CD4-positive, alpha-beta T cell (primary cell): Measurements from ENCODE around the gene SLC25A13. TPM values are rescaled to one million over a fixed set of nuclear protein-coding genes. Genes with fewer than 3 reads are reported as not detected.

Source experiments
- ATAC-seq: fragments of 200-7000 bp; cut with Tn5 transposase; one replicate; pipeline ENCODE4 v1.10.0; 2022; ENCODE audit warnings: mild to moderate bottlenecking; ENCODE audit not compliant: poor library complexity
- CTCF ChIA-PET: fragments of 350-600 bp; sonication (Branson Sonifier 250); formaldehyde crosslinking; loops from one replicate; lab custom pipeline; 2021; ENCODE audit warnings: antibody characterized with exemption, inconsistent platforms; lab: Charles Lee
- POLR2A ChIA-PET: fragments of 350-600 bp; sonication (Branson Sonifier 250); formaldehyde crosslinking; loops from one replicate; lab custom pipeline; 2021; ENCODE audit warnings: antibody characterized with exemption, inconsistent platforms; lab: Charles Lee
- DNase-seq, 14 experiments: peaks; one replicate each; pipeline ENCODE4 v3.0.0-alpha.2; 2013 to 2020; ENCODE audit warnings: mixed read lengths in 2 of 14
- H3K27ac ChIP-seq, 2 donors: one replicate each; pipeline versions ENCODE4 v1.5.1 to v1.7.0; 2013; ENCODE audit warnings: low read length in 2 of 2, low read depth in 1 of 2, mild to moderate bottlenecking in 1 of 2
- H3K27me3 ChIP-seq, 2 experiments: 1 replicate in 1 of 2; 2 replicates in 1 of 2; pipeline versions ENCODE4 v1.6.1 to v1.7.0; 2013; ENCODE audit warnings: low read length in 2 of 2, control low read depth in 1 of 2, mild to moderate bottlenecking in 1 of 2, moderate library complexity in 1 of 2; ENCODE audit not compliant: insufficient read depth in 2 of 2, control insufficient read depth in 1 of 2
- H3K36me3 ChIP-seq: one replicate; pipeline ENCODE4 v1.6.1; 2013; ENCODE audit warnings: low read length, control low read depth; ENCODE audit not compliant: insufficient read depth
- H3K4me1 ChIP-seq: one replicate; pipeline ENCODE4 v1.6.1; 2013; ENCODE audit warnings: low read length, control low read depth; ENCODE audit not compliant: insufficient read depth
- H3K4me3 ChIP-seq: one replicate; pipeline ENCODE4 v1.5.1; 2013; ENCODE audit warnings: mild to moderate bottlenecking, low read length, moderate library complexity
- H3K9me3 ChIP-seq, 2 experiments: 1 replicate in 1 of 2; 2 replicates in 1 of 2; pipeline versions ENCODE4 v1.6.1 to v1.7.0; 2013; ENCODE audit warnings: low read length in 2 of 2, mild to moderate bottlenecking in 2 of 2, control low read depth in 1 of 2, moderate library complexity in 1 of 2; ENCODE audit not compliant: control insufficient read depth in 1 of 2, insufficient read depth in 1 of 2
- H3K27ac Mint-ChIP-seq: one replicate; pipeline ENCODE4 v1.8.0; 2020; ENCODE audit warnings: mixed read lengths
- H3K27me3 Mint-ChIP-seq: one replicate; pipeline ENCODE4 v1.8.0; 2021; ENCODE audit warnings: mixed read lengths
- H3K36me3 Mint-ChIP-seq: one replicate; pipeline ENCODE4 v1.8.0; 2021; ENCODE audit warnings: low read depth, mixed read lengths
- H3K4me1 Mint-ChIP-seq: one replicate; pipeline ENCODE4 v1.8.0; 2021; ENCODE audit warnings: low read depth, mixed read lengths
- H3K4me3 Mint-ChIP-seq: one replicate; pipeline ENCODE4 v1.8.0; 2020; ENCODE audit warnings: mild to moderate bottlenecking, mixed read lengths
- H3K9me3 Mint-ChIP-seq: one replicate; pipeline ENCODE4 v1.8.0; 2020; ENCODE audit warnings: mixed read lengths
- intact Hi-C, 2 experiments: fragments of 100-400 bp; cut with DNase I in 1 of 2; cut with micrococcal nuclease in 1 of 2; formaldehyde crosslinking; loops; one replicate each; pipeline versions ENCODE4 v1.15.1 to v1.9.0; 2023 to 2025; cut with DNase I, micrococcal nuclease
- total RNA-seq, 174 experiments: library from RNA in 2 of 174; stranded (reverse) in 2 of 174; gene quantifications; one replicate each; pipeline ENCODE4 v1.2.3 and lab custom pipeline; 2021 to 2026
- TF ChIP-seq, protein P1 (sequence below): fragments of 200-600 bp; IDR thresholded peaks from one replicate; pipeline ENCODE4 v1.8.0; 2022; ENCODE audit warnings: antibody characterized with exemption, mild to moderate bottlenecking

The SLC25A13 gene
- total RNA-seq, 2 experiments from 2014 or later, result 12.7 to 13.5 TPM

GRCh38 chr7:96277921-96278320 is 44.0 kb downstream of the SLC25A13 start:
- POLR2A ChIA-PET, result no interaction called here
- TF ChIP-seq, protein P1, sequence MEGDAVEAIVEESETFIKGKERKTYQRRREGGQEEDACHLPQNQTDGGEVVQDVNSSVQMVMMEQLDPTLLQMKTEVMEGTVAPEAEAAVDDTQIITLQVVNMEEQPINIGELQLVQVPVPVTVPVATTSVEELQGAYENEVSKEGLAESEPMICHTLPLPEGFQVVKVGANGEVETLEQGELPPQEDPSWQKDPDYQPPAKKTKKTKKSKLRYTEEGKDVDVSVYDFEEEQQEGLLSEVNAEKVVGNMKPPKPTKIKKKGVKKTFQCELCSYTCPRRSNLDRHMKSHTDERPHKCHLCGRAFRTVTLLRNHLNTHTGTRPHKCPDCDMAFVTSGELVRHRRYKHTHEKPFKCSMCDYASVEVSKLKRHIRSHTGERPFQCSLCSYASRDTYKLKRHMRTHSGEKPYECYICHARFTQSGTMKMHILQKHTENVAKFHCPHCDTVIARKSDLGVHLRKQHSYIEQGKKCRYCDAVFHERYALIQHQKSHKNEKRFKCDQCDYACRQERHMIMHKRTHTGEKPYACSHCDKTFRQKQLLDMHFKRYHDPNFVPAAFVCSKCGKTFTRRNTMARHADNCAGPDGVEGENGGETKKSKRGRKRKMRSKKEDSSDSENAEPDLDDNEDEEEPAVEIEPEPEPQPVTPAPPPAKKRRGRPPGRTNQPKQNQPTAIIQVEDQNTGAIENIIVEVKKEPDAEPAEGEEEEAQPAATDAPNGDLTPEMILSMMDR, result no peak
- no peak for ATAC-seq
- H3K36me3 ChIP-seq, result peaks cover 10% of the 10 kb centered on the region
- no peaks in the 10 kb centered on the region for H3K4me1 ChIP-seq
- Mint-ChIP-seq H3K4me1 (no peaks in the 10 kb centered on the region), H3K27ac (no peak overlapping the region), H3K4me3 (no peak overlapping the region), H3K9me3 (no peaks in the 10 kb centered on the region), H3K36me3 (peaks cover 49% of the 10 kb centered on the region), H3K27me3 (no peaks in the 10 kb centered on the region)
- intact Hi-C loops, result no loop called here
- no peaks in the 10 kb centered on the region for H3K27me3 ChIP-seq
- DNase-seq, result no peak
- H3K4me3 ChIP-seq, result no peak overlapping the region
- CTCF ChIA-PET, result no interaction called here
- no peaks in the 10 kb centered on the region for H3K9me3 ChIP-seq
- no peak overlapping the region for H3K27ac ChIP-seq

DNA sequence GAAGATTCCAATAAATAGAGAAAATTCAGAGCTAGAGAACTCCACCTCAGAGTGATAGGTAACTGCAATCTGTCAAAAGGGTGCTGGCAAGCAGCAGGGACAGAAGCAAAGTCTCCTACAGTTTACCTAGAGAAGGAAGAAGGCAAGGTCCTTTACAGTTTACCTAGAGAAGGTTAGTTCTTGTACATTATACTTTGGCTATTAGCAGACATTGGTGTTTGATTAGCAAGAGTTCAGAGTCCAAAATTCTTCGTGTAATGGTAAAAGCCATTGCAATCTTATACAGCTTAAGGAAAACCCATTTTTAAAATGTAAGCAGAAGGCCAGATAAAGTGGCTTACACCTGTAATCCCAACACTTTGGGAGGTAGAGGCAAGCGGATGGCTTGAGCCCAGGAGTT is 45.9 kb downstream of the SLC25A13 start:
- Mint-ChIP-seq H3K27me3 (no peaks in the 10 kb centered on the region), H3K4me3 (no peak overlapping the region), H3K9me3 (no peaks in the 10 kb centered on the region), H3K36me3 (peaks cover 59% of the 10 kb centered on the region), H3K27ac (no peak overlapping the region), H3K4me1 (no peaks in the 10 kb centered on the region)
- DNase-seq (no peak), ATAC-seq (no peak)
- Histone ChIP-seq H3K27ac (no peak overlapping the region), H3K9me3 (no peaks in the 10 kb centered on the region), H3K4me1 (no peaks in the 10 kb centered on the region), H3K4me3 (no peak overlapping the region), H3K27me3 (no peaks in the 10 kb centered on the region), H3K36me3 (peaks cover 10% of the 10 kb centered on the region)
- ChIA-PET CTCF (no interaction called here), POLR2A (no interaction called here)
- intact Hi-C loops, result no loop called here
- TF ChIP-seq, protein P1, result no peak

GRCh38 chr7:96273716-96274115 is 48.2 kb downstream of the SLC25A13 start:
- no peak overlapping the region for H3K4me3 Mint-ChIP-seq

More at GRCh38 chr7:96273716-96274115, 48.2 kb downstream of the SLC25A13 start:
- intact Hi-C loops, result no loop called here
- DNase-seq (no peak), ATAC-seq (no peak)
- H3K27me3 ChIP-seq, result no peaks in the 10 kb centered on the region
- TF ChIP-seq, protein P1, result no peak
- H3K36me3 ChIP-seq, result peaks cover 10% of the 10 kb centered on the region
- Mint-ChIP-seq H3K27me3 (no peaks in the 10 kb centered on the region), H3K27ac (no peak overlapping the region), H3K4me1 (peaks cover 3% of the 10 kb centered on the region), H3K9me3 (no peaks in the 10 kb centered on the region), H3K36me3 (peaks cover 71% of the 10 kb centered on the region)
- H3K4me3 ChIP-seq, result no peak overlapping the region
- no peak overlapping the region for H3K27ac ChIP-seq
- POLR2A ChIA-PET, result no interaction called here
- H3K9me3 ChIP-seq, result no peaks in the 10 kb centered on the region
- H3K4me1 ChIP-seq, result no peaks in the 10 kb centered on the region
- CTCF ChIA-PET, result interaction anchor here (1.3 kb wide), 1 partner anchor 9 kb away, joined by 3 read pairs; no protein-coding TSS in a partner anchor
